ENCODE measurements around the gene MED27. TPM values are rescaled to one million over a fixed set of nuclear protein-coding genes. Genes with fewer than 3 reads are reported as not detected.

Gene MED27
- total and polyA plus RNA-seq, 2 of the 13 experiments (the other 11 are each of a cell fraction or from before 2014, with no cell fraction given): 16.9 to 19.0 TPM

DNA sequence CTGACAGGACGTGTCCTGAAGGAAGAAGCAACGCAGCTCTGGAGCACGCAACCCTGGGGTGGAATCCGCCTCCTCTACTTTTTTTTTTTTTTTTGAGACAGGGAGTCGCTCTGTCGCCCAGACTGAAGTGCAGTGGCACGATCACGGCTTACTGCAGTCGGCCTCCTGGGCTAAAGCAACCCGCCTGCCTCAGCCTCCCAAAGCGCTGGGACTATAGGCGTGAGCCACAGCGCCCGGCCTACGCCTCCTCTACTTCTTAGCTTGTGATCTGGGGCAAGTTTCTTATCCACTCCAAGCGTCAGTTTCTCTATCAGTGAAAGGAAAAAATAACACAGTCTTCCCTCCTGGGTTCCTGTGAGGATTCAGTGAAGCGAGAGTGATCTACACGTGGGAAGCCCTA lies 243.6 kb downstream of the MED27 start (continued):
- no peak for TF ChIP-seq GPBP1L1 (CRISPR knock-in tag; IDR thresholded peaks at IDR 0.05)
- TF ChIP-seq PLRG1 (conservative IDR thresholded peaks at IDR 0.05): no peak
- TF ChIP-seq MIXL1 (CRISPR knock-in tag; IDR thresholded peaks at IDR 0.05): no peak
- TF ChIP-seq ZNF567 (CRISPR knock-in tag; IDR thresholded peaks at IDR 0.05; ENCODE audit: borderline replicate concordance): no peak
- TF ChIP-seq SP140L (CRISPR knock-in tag; IDR thresholded peaks at IDR 0.05; ENCODE audit: borderline replicate concordance): no peak
- no peak for TF ChIP-seq FOXO1 (CRISPR knock-in tag; IDR thresholded peaks at IDR 0.05)

GRCh38 chr9:131835151-131835910 lies 244.3 kb downstream of the MED27 start:
- intact Hi-C loops (cut with micrococcal nuclease; ENCODE audit: unreplicated experiment): no loop called here
- peaks cover 6% of the 10 kb centered on the region; the same call in 1 of the 2 replicates for H3K4me1 ChIP-seq (ENCODE audit: insufficient read depth, low read length)
- no peak overlapping the region for H2AFZ ChIP-seq (ENCODE audit: low read length)
- 34% methylated on average over 21 of the region's 30 CpGs for WGBS (ENCODE audit: low lambda C conversion rate)
- H3K4me3 ChIP-seq (replicated peaks in 1 of 3; ENCODE audit: insufficient read depth in 1 of 3, low read depth in 2 of 3, low read length in 3 of 3): no peak overlapping the region
- H3K79me2 ChIP-seq (ENCODE audit: insufficient read depth, low read length): no peaks in the 10 kb centered on the region
- in situ Hi-C loops (cut with HindIII; ENCODE audit: extremely low pct_ligation_motif_present, low pct_unique_long_range_greater_than_20kb): no loop called here
- no peak overlapping the region for H3K9ac ChIP-seq (ENCODE audit: insufficient read depth, low read depth, low read length)
- H3K4me2 ChIP-seq (ENCODE audit: low read depth, low read length): no peak overlapping the region
- H3K27ac ChIP-seq (ENCODE audit: extremely low read length, insufficient read depth, low read length): no peak overlapping the region
- CTCF ChIA-PET (ENCODE audit: low intra/inter-chr PET ratio, low total read pairs): no interaction called here
- no TSS peak for BruUV-seq (replicated peaks)
- peaks cover 14 to 71% of the 10 kb centered on the region in 2 experiments for H3K27me3 ChIP-seq (ENCODE audit: control insufficient read depth in 1 of 2, insufficient read depth in 2 of 2, low read length in 2 of 2)
- H3K9me3 ChIP-seq (ENCODE audit: low read length): no peaks in the 10 kb centered on the region
- DNase-seq (ENCODE audit: low spot score) (no peak), ATAC-seq (no peak), FAIRE-seq (no peak)
- H3K36me3 ChIP-seq (replicated peaks in 1 of 2; ENCODE audit: control insufficient read depth in 1 of 2, insufficient read depth in 2 of 2, low read length in 2 of 2): no peaks in the 10 kb centered on the region
- 0 out of 2 replicates have a peak, but pooled peaks cover 1% of the 10 kb centered on the region for H4K20me1 ChIP-seq (ENCODE audit: insufficient read depth, low read length)
- POLR2A ChIA-PET: no interaction called here
- TF ChIP-seq ZNF451 (CRISPR knock-in tag; IDR thresholded peaks at IDR 0.05) (no peak), KLF6 (CRISPR knock-in tag; IDR thresholded peaks at IDR 0.05) (no peak)
